Measurements from ENCODE around the gene INPP4A. TPM values are rescaled to one million over a fixed set of nuclear protein-coding genes. Genes with fewer than 3 reads are reported as not detected.
A peak's percentile ranks its signal among the peaks of the same experiment; 100 is the strongest.

The INPP4A gene
- total and polyA plus RNA-seq, 2 of the 13 experiments (the other 11 are each of a cell fraction or from before 2014, with no cell fraction given) = 10.1 to 10.9 TPM

DNA sequence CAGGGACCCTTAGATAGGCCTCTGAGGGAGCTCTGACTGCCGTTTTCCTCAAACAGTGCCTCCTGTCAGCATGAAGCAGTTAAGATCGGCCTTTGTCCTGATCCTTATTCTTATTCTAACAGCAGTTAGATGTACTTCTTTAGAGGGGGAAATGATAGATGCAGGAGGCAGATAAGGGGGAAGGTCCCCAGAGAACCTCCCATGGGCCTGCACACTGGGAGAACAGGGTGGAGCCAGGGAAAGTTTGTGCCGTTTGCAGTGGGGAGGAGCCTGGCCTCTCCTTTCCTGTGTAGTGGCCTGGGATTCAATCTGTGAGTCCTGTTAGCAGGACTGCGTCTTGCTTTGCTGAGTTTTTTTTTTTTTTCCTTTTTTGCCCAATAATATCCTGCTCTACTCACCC, 7.9 kb upstream of the INPP4A start:
- 39% methylated on average over 4 of the region's 4 CpGs for WGBS (ENCODE audit: low lambda C conversion rate)
- Histone ChIP-seq H3K4me3 (replicated peaks in 1 of 3; ENCODE audit: insufficient read depth in 1 of 3, low read depth in 2 of 3, low read length in 3 of 3) (no peak overlapping the region), H3K9ac (ENCODE audit: insufficient read depth, low read depth, low read length) (no peak overlapping the region; the same call in 1 of the 2 replicates), H3K4me2 (ENCODE audit: low read depth, low read length) (peak overlapping the region; percentile 21; the same call in 1 of the 2 replicates), H3K4me1 (ENCODE audit: insufficient read depth, low read length) (no peaks in the 10 kb centered on the region), H3K9me3 (ENCODE audit: low read length) (peaks cover 17% of the 10 kb centered on the region), H3K27ac (ENCODE audit: extremely low read length, insufficient read depth, low read length) (no peak overlapping the region), H4K20me1 (ENCODE audit: insufficient read depth, low read length) (no peaks in the 10 kb centered on the region), H3K79me2 (ENCODE audit: insufficient read depth, low read length) (no peaks in the 10 kb centered on the region), H2AFZ (ENCODE audit: low read length) (no peak overlapping the region), H3K36me3 (replicated peaks in 1 of 2; ENCODE audit: control insufficient read depth in 1 of 2, insufficient read depth in 2 of 2, low read length in 2 of 2) (no peaks in the 10 kb centered on the region), H3K27me3 (ENCODE audit: control insufficient read depth in 1 of 2, insufficient read depth in 2 of 2, low read length in 2 of 2) (no peaks in the 10 kb centered on the region)
- BruUV-seq (replicated peaks) = no TSS peak
- ChIA-PET CTCF (ENCODE audit: low intra/inter-chr PET ratio, low total read pairs) (no interaction called here), POLR2A (no interaction called here)
- intact Hi-C loops (cut with micrococcal nuclease; ENCODE audit: unreplicated experiment) = no loop called here
- DNase-seq (ENCODE audit: low spot score) = no peak
- ATAC-seq = peak; percentile 71
- in situ Hi-C loops (cut with HindIII; ENCODE audit: extremely low pct_ligation_motif_present, low pct_unique_long_range_greater_than_20kb) = no loop called here
- TF ChIP-seq BCL6 (CRISPR knock-in tag; IDR thresholded peaks at IDR 0.05) = no peak
- TF ChIP-seq, protein P1, sequence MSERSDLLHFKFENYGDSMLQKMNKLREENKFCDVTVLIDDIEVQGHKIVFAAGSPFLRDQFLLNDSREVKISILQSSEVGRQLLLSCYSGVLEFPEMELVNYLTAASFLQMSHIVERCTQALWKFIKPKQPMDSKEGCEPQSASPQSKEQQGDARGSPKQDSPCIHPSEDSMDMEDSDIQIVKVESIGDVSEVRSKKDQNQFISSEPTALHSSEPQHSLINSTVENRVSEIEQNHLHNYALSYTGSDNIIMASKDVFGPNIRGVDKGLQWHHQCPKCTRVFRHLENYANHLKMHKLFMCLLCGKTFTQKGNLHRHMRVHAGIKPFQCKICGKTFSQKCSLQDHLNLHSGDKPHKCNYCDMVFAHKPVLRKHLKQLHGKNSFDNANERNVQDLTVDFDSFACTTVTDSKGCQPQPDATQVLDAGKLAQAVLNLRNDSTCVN (CRISPR knock-in tag; IDR thresholded peaks at IDR 0.05; ENCODE audit: borderline replicate concordance) = no peak
- TF ChIP-seq, protein P2, sequence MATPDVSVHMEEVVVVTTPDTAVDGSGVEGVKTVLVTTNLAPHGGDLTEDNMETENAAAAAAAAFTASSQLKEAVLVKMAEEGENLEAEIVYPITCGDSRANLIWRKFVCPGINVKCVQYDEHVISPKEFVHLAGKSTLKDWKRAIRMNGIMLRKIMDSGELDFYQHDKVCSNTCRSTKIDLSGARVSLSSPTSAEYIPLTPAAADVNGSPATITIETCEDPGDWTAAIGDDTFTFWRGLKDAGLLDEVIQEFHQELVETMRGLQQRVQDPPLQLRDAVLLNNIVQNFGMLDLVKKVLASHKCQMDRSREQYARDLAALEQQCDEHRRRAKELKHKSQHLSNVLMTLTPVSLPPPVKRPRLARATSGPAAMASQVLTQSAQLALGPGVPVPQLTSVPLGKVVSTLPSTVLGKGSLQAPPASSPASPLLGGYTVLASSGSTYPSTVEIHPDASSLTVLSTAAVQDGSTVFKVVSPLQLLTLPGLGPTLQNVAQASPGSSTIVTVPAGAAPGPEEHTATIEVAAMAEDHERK (CRISPR knock-in tag; IDR thresholded peaks at IDR 0.05; ENCODE audit: low read depth) = no peak
- no peak for TF ChIP-seq ARNT2 (CRISPR knock-in tag; IDR thresholded peaks at IDR 0.05; ENCODE audit: low read depth)
- TF ChIP-seq ZEB1 (IDR thresholded peaks at IDR 0.05; ENCODE audit: insufficient replicate concordance, low read depth) = no peak
- no peak for TF ChIP-seq ZNF326 (CRISPR knock-in tag; IDR thresholded peaks at IDR 0.05; ENCODE audit: borderline replicate concordance)
- no peak for TF ChIP-seq ZNF317 (CRISPR knock-in tag; IDR thresholded peaks at IDR 0.05)
- TF ChIP-seq ZNF550 (CRISPR knock-in tag; IDR thresholded peaks at IDR 0.05; ENCODE audit: borderline replicate concordance) = no peak
- no peak for TF ChIP-seq ZBTB38 (CRISPR knock-in tag; IDR thresholded peaks at IDR 0.05)
- no peak for TF ChIP-seq SP5 (CRISPR knock-in tag; IDR thresholded peaks at IDR 0.05; ENCODE audit: borderline replicate concordance, low read depth)
- TF ChIP-seq HNRNPK (IDR thresholded peaks at IDR 0.05; ENCODE audit: low read depth, low read length, poor library complexity, severe bottlenecking) = no peak
- TF ChIP-seq ZNF33A (CRISPR knock-in tag; IDR thresholded peaks at IDR 0.05; ENCODE audit: borderline replicate concordance) = no peak
- TF ChIP-seq, protein P3, sequence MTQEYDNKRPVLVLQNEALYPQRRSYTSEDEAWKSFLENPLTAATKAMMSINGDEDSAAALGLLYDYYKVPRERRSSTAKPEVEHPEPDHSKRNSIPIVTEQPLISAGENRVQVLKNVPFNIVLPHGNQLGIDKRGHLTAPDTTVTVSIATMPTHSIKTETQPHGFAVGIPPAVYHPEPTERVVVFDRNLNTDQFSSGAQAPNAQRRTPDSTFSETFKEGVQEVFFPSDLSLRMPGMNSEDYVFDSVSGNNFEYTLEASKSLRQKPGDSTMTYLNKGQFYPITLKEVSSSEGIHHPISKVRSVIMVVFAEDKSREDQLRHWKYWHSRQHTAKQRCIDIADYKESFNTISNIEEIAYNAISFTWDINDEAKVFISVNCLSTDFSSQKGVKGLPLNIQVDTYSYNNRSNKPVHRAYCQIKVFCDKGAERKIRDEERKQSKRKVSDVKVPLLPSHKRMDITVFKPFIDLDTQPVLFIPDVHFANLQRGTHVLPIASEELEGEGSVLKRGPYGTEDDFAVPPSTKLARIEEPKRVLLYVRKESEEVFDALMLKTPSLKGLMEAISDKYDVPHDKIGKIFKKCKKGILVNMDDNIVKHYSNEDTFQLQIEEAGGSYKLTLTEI (CRISPR knock-in tag; conservative IDR thresholded peaks at IDR 0.05) = no peak
- TF ChIP-seq FOXK1 (CRISPR knock-in tag; IDR thresholded peaks at IDR 0.05; ENCODE audit: borderline replicate concordance, low read depth) = no peak
- no peak for TF ChIP-seq TCF7 (IDR thresholded peaks at IDR 0.05; ENCODE audit: low read depth)
- FAIRE-seq = no peak
